Calu3 (cell line): ENCODE measurements around the gene PIP5K1A. TPM values are rescaled to one million over a fixed set of nuclear protein-coding genes. Genes with fewer than 3 reads are reported as not detected.

Experiments used
- BruUV-seq: library from RNA; stranded (reverse); fragments of 400-500 nt; replicated peaks from 2 replicates; lab custom pipeline; 2021; lab: Mats Ljungman, UMichigan
- CTCF ChIA-PET: fragments of 300-600 bp; sonication (Branson Sonifier 250); formaldehyde crosslinking; loops from one replicate; lab custom pipeline; 2022; ENCODE audit warnings: antibody characterized with exemption; lab: Charles Lee
- DNase-seq: peaks from one replicate; pipeline ENCODE4 v3.0.0; 2022
- H3K27ac Mint-ChIP-seq: one replicate; pipeline ENCODE4 v1.8.0; 2022; ENCODE audit warnings: mixed read lengths; ENCODE audit not compliant: unreplicated experiment
- H3K27me3 Mint-ChIP-seq: one replicate; pipeline ENCODE4 v1.8.0; 2022; ENCODE audit warnings: mixed read lengths; ENCODE audit not compliant: unreplicated experiment
- H3K36me3 Mint-ChIP-seq: one replicate; pipeline ENCODE4 v1.8.0; 2022; ENCODE audit warnings: mild to moderate bottlenecking, moderate library complexity, mixed read lengths; ENCODE audit not compliant: insufficient read depth, unreplicated experiment
- H3K4me1 Mint-ChIP-seq: one replicate; pipeline ENCODE4 v1.8.0; 2022; ENCODE audit warnings: mild to moderate bottlenecking, low read depth, mixed read lengths; ENCODE audit not compliant: unreplicated experiment
- H3K4me3 Mint-ChIP-seq: one replicate; pipeline ENCODE4 v1.8.0; 2022; ENCODE audit warnings: mild to moderate bottlenecking, low read depth, moderate library complexity, mixed read lengths; ENCODE audit not compliant: unreplicated experiment
- H3K9me3 Mint-ChIP-seq: one replicate; pipeline ENCODE4 v1.8.0; 2022; ENCODE audit warnings: low read depth, mixed read lengths; ENCODE audit not compliant: unreplicated experiment
- intact Hi-C: fragments of 100-400 bp; cut with micrococcal nuclease; formaldehyde crosslinking; loops from one replicate; pipeline ENCODE4 v1.10.0; 2022; ENCODE audit not compliant: unreplicated experiment
- total RNA-seq: library from RNA; stranded (reverse); gene quantifications from 2 replicates; pipeline ENCODE4 v1.2.3, GENCODE V29; 2022
- TF ChIP-seq, protein P1 (sequence below): fragments of 200-600 bp; IDR thresholded peaks from one replicate; pipeline ENCODE4 v1.8.0; 2022; ENCODE audit warnings: antibody characterized with exemption; ENCODE audit not compliant: unreplicated experiment

PIP5K1A gene
- total RNA-seq, 1 experiment from 2014 or later = 96.2 TPM

GRCh38 chr1:151175041-151175741, 23.2 kb upstream of the PIP5K1A start:
- H3K9me3 Mint-ChIP-seq = no peaks in the 10 kb centered on the region
- DNase-seq = no peak
- no peak overlapping the region for H3K27ac Mint-ChIP-seq
- intact Hi-C loops = no loop called here
- H3K36me3 Mint-ChIP-seq = peaks cover 33% of the 10 kb centered on the region
- no peak overlapping the region for H3K4me3 Mint-ChIP-seq
- TF ChIP-seq, protein P1, sequence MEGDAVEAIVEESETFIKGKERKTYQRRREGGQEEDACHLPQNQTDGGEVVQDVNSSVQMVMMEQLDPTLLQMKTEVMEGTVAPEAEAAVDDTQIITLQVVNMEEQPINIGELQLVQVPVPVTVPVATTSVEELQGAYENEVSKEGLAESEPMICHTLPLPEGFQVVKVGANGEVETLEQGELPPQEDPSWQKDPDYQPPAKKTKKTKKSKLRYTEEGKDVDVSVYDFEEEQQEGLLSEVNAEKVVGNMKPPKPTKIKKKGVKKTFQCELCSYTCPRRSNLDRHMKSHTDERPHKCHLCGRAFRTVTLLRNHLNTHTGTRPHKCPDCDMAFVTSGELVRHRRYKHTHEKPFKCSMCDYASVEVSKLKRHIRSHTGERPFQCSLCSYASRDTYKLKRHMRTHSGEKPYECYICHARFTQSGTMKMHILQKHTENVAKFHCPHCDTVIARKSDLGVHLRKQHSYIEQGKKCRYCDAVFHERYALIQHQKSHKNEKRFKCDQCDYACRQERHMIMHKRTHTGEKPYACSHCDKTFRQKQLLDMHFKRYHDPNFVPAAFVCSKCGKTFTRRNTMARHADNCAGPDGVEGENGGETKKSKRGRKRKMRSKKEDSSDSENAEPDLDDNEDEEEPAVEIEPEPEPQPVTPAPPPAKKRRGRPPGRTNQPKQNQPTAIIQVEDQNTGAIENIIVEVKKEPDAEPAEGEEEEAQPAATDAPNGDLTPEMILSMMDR = no peak
- H3K4me1 Mint-ChIP-seq = no peaks in the 10 kb centered on the region
- CTCF ChIA-PET = no interaction called here
- BruUV-seq = no TSS peak
- no peaks in the 10 kb centered on the region for H3K27me3 Mint-ChIP-seq

GRCh38 chr1:151175863-151176262, 22.5 kb upstream of the PIP5K1A start, which contains the start of gene TMOD4:
TSS of gene TMOD4 (minus strand) at chr1:151175981. CDS start at chr1:151174875, 1,106 bp downstream.
- DNase-seq = no peak
- CTCF ChIA-PET = interaction anchor here (0.9 to 1.0 kb wide), 2 partner anchors 14 to 76 kb away, joined by 3 to 4 read pairs; partner anchors contain the start of gene VPS72
- no peaks in the 10 kb centered on the region for H3K9me3 Mint-ChIP-seq
- H3K36me3 Mint-ChIP-seq = peaks cover 40% of the 10 kb centered on the region
- H3K27me3 Mint-ChIP-seq = no peaks in the 10 kb centered on the region
- intact Hi-C loops = no loop called here
- no peak within 1 kb of the TSS for H3K4me3 Mint-ChIP-seq
- no peaks in the 10 kb centered on the region for H3K4me1 Mint-ChIP-seq
- TF ChIP-seq, protein P1 = peak; percentile 70
- no TSS peak for BruUV-seq
- no peak within 1 kb of the TSS for H3K27ac Mint-ChIP-seq

GRCh38 chr1:151176514-151177045, 21.8 kb upstream of the PIP5K1A start:
- TSS peak; percentile 43 for BruUV-seq
- Mint-ChIP-seq H3K27me3 (no peaks in the 10 kb centered on the region), H3K36me3 (peaks cover 44% of the 10 kb centered on the region), H3K27ac (no peak overlapping the region), H3K4me1 (no peaks in the 10 kb centered on the region), H3K4me3 (no peak overlapping the region), H3K9me3 (no peaks in the 10 kb centered on the region)
- CTCF ChIA-PET = interaction anchor here (0.9 to 1.0 kb wide), 2 partner anchors 13 to 77 kb away, joined by 3 to 4 read pairs; partner anchors contain the start of gene VPS72
- intact Hi-C loops = no loop called here
- TF ChIP-seq, protein P1 = no peak
- no peak for DNase-seq

DNA sequence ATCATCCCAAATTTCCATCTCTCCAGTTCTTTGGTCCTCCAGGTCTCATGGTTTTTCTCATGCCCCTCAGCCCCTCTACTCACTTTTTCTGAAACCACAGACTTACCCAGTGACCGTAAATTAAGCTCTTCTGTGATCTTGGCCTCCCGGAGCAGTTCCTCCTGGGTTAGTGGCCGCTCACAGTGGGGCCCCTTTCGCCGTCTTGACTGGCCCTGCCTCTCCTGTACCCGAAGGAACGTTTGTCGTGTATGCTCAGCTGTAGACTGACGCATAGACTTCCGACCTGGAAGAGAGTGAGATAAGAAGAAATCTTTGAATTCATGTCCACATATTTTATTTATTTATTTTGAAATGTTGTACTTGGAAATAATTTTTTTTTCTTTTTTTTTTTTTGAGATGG, 14.1 kb upstream of the PIP5K1A start:
- TF ChIP-seq, protein P1 = no peak
- CTCF ChIA-PET = no interaction called here
- no peaks in the 10 kb centered on the region for H3K9me3 Mint-ChIP-seq
- no peaks in the 10 kb centered on the region for H3K27me3 Mint-ChIP-seq
- no peak for DNase-seq
- peaks cover 63% of the 10 kb centered on the region for H3K36me3 Mint-ChIP-seq
- no peak overlapping the region for H3K4me3 Mint-ChIP-seq
- BruUV-seq = no TSS peak
- no peak overlapping the region for H3K27ac Mint-ChIP-seq
- H3K4me1 Mint-ChIP-seq = peaks cover 12% of the 10 kb centered on the region
- intact Hi-C loops = no loop called here
